ENCODE results near the gene SLC44A1. TPM values are rescaled to one million over a fixed set of nuclear protein-coding genes. Genes with fewer than 3 reads are reported as not detected.

The SLC44A1 gene
- polyA plus RNA-seq, 3 donors = 47.1 to 50.2 (median 49.7) TPM

DNA sequence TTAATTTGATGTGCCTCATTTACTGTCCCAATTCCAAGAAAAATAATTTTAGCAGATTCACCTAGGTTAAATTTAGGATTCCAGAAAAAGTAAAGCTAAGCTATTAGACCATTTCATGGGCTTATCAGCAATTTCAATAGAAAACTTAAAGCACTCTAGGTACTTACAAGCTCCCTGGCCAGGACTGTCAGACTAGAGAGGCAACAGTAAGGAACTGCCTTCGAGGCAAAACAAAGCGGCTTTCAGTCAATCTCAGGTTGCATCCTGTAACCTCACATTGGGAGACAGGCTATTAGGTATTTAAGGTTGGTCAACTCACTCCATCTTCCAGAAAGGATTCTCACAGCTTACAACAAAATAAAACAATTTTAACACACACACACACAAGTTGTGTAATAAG is 154.7 kb downstream of the SLC44A1 start:
- DNase-seq (ENCODE audit: extremely low read depth in 1 of 11, low read depth in 9 of 11, low spot score in 4 of 11) = no peak

DNA sequence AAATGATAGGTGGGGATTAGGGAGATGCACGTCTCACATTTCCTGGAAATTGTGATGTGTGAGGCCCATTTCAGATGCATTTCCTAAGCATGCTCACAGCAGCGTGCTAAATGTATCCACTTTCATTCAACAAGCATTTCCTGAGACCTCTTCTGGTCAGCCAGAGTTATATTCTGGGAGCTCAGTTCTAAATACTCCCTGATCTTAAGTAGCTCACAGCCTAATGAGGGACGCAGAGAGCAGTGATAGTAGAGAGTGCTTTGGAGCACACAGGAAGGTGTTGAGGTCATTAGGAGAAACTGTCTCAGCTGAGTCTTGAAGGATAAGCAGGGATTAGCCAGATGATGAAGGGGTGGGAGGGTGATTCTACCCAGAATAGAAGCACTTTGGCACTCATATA is 157.2 kb downstream of the SLC44A1 start:
- DNase-seq (ENCODE audit: extremely low read depth in 1 of 11, low read depth in 9 of 11, low spot score in 4 of 11) = no peak

DNA sequence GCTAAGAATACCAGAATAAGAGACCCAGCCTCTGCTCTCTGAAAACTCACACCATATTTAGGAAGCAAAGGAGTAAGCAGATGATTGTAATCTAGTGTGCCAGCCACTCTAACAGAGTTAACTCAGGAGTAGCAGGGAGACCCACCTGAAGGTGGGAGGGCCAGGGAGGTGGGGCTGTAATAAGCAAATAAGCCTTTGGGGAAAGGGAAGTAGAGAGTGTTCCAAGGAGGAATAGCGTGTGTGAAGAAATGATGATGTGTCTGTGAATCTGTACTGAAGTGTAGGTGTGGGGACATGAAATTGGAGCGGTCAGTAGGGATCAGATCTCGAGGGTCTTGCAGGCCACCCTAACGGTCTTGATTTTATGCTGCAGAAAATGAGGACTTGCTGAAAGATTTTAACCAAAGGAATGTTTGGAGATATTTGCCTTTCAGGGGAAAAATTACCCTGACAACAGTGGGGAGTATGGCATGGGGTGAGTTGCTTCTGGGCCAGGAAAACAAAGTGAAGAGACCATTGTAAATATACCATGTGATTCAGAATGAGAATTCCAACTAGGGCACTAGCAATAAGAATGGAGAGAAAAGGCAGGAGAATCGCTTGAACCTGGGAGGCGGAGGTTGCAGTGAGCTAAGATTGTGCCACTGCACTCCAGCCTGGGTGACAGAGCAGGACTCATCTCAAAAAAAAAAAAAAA is 159.2 kb downstream of the SLC44A1 start:
- DNase-seq (ENCODE audit: extremely low read depth in 1 of 11, low read depth in 9 of 11, low spot score in 4 of 11) = no peak

DNA sequence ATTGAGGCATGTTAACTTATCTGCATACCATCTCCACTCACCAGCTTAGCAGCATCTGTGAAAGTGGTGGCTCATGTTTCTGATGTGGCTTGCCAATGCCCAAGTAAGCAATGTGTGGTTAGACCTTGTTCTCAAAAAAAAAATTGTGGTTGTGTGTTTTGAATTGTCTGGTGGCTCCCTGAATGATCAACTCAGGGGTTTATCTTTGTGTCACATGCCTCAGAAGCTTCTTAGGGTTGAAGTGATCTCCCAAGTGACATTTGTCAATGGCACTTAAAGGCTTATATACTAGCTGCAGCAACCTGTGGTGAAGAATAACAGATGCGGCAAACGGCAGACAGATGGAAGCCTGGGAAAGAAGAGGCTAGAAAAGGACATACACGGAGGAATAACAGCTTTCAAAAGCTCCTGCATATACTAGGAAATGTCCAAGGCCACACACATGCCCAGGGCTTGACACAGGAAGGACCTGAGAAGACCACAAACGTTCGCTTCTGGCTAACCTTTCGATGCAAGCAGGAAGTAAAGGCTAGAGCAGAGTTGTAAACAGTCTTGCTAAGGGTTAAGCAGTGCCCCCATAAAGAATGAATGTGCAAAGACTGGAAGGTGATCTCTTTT is 161.2 kb downstream of the SLC44A1 start:
- no peak for DNase-seq (ENCODE audit: extremely low read depth in 1 of 11, low read depth in 9 of 11, low spot score in 4 of 11)

DNA sequence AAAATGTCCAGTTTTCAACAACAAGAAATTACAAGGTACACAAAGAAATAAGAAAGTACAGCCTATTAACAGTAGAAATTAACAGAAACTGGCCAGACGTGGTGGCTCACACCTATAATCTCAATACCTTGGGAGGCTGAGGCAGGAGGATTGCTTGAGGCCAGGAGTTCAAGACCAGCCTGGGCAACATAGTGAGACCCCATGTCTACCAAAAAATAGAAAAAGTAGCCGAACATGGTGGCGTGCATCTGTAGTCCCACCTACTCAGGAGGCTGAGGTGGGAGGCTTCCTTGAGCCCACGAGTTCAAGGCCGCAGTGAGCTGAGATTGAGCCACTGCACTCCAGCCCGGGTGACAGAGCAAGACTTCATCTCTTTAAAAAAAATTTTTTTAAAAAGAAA is 161.9 kb downstream of the SLC44A1 start:
- no peak for DNase-seq (ENCODE audit: extremely low read depth in 1 of 11, low read depth in 9 of 11, low spot score in 4 of 11)

DNA sequence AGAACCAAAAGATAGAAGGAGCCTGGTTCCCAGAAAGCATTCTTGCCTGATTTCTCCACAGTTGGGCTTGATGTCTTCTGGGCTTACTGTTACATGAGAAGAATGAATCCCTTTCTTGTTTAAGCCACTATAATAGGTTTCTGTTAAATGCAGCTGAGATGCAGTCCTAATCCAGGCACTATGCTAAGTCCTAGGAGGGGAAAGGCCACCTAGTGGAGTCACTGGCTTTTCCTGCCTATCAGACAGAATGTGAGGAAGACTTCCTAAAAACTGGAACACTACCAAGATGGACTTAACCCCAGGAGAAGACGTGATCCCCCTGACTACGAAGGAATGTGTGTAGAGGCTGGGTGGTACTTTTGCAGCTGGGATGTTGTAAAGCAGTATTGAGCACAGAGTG is 169.1 kb downstream of the SLC44A1 start:
- DNase-seq (ENCODE audit: extremely low read depth in 1 of 11, low read depth in 9 of 11, low spot score in 4 of 11) = peak in 2 of 11 donors; percentile 13 to 16

DNA sequence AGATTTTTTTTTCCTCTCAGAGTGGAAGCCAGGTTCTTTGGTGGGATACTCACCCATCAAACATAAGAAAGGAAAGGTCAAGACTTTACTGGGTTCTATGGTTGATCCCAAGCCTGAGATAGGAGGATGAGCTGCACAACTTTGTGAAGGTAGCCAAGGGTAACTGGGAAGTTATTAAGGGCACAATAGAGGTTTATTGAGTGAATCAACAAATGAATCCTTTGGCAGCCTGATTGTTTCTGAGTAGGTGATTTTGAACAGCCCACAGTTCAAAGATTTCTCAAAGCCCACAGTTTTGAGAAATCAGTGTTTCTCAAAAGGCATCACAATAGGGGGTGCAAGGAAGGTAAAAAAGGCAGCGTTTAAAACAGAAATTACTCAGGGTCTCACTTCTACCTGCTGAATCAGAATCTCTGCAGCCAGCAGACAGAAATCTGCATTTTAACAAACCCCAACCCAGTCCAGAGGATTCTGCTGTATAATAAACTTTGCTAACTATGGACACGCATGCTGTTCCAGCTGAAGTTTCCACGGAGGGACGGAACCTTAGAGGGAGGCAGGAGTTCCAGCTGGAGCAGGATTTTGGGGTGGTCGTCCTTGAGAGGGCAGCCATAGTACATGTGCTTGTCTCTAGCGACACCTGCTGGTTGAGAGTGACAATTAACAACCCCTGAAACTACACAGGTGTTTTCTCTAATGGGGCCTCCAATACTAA is 170.7 kb downstream of the SLC44A1 start:
- DNase-seq (ENCODE audit: extremely low read depth in 1 of 11, low read depth in 9 of 11, low spot score in 4 of 11) = peak; percentile 51 to 69 (median 62)

DNA sequence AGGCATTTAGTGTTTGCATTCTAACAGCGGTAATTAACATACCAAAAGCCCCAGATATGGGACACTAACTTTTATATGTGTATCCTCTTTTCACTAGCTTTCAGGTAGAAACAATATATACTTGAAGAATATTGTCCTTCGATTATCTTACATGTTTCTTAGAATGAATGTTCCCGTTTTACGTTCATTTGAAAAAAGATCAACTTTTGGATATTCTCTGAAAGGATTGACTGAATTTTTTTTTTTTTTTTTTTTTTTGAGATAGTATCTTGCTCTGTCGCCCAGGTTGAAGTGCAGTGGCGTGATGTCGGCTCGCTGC is 171.2 kb downstream of the SLC44A1 start:
- DNase-seq (ENCODE audit: extremely low read depth in 1 of 11, low read depth in 9 of 11, low spot score in 4 of 11) = no peak

DNA sequence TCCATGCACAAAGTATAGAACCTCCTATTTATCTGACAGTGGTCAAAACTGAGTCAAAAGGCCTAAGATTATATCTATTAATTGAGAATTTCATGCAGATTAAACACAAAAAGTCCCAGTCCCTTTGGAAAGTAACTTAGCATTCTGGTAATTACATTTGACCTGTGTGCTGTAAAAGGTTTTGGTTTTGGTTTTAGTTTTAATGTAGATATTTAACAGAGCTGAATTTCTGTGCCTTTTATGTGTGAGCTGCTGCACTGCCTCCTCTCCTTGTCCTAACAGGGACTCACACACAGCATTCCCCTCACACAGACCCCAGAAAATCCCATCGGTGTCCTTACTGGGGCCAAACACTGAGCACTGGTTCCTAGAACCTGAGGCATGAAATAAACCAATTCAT is 172.4 kb downstream of the SLC44A1 start:
- no peak for DNase-seq (ENCODE audit: extremely low read depth in 1 of 11, low read depth in 9 of 11, low spot score in 4 of 11)

DNA sequence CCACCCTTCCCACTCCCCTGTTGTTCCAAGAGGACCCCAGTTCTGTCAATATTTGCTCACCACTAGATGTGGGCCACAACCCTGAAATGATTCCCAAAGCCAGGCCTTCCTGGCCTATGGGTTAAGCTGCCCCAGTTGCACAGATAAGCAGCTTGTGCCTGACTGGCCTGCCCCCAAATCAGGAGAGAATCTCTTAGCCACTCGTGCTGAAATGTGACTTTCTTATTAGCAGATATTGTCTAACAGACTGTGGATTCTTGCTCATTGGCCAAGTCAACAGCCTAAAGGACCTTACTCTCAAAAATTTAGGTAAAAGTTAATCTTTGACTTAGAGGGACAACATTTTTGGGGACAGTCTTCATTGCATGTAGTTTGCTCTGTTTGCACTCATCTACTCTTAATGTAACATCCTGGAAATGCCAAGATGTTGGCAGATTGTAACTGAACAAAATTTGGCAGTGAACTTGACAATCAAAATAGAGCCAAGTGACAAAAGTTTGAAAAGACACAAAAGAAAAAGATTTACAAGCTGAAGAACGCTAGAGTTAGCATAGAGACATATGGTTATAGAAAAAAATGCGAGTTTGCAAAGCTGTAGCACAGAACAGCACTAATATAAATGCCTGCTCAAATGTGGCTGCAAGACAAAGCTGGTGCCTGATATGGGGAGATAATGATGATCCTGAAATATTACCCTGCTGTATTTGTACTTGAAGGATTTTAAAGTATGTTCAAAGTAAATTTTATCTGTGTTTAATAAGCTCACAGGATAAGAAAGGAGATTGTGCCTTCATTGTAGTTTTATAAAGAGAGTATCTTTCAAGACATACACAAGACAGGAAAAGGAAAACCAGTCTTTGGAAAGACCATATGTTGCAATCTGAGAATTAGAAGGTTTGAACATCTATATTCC is 174.4 kb downstream of the SLC44A1 start:
- DNase-seq (ENCODE audit: extremely low read depth in 1 of 11, low read depth in 9 of 11, low spot score in 4 of 11) = no peak

DNA sequence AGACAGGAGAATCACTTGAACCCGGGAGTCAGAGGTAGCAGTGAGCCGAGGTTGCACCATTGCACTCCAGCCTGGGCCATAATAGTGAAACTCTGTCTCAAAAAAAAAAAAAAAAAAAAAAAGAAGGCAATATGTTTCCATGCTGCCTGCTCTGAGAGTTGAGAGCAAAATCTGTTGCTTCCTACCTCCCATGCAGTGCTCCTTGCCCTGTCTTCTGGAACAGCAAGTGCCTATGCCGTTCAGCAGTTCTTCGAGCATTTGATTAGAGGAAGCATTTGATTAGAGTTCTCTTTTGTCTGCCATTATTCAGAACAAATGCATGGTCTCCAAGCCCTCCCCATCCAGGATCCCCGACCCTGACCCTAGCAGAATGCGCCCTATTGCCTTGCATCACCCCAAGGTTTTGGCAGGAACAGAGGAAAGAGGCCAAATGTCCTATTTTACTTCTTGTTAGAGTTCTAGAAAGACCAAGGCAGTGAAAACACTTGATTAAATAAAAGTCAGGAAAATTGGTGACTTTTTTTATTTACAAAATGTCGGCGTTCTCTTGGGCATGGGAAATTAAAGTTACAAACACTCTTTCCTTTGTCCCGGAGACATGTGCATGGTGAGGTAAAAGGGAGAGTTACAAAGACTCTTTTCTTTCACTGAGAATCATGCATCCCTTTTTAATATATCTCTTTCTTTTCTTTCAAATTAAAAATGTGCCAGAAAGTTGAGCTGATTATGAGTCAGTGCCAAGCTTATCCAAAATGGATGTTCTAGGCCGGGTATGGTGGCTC is 175.6 kb downstream of the SLC44A1 start:
- DNase-seq (ENCODE audit: extremely low read depth in 1 of 11, low read depth in 9 of 11, low spot score in 4 of 11) = no peak

DNA sequence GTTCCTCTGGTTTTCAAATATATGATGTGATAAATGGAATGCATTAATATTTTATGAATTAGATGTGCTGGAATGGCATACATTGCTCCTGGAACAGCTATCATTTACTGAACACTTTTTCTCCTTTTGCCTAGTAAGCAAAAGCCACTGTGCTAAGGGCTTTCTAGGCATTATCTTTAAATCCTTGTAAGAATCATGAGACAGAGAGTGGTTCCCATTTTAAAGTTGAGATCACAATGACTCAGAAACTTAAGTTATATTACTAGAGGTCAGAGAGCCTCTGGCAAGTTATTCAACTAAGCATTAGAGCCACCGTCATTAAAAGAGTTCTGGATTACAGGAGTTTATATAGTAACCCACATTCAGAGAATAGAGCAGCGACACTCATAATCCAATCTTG is 176.7 kb downstream of the SLC44A1 start:
- no peak for DNase-seq (ENCODE audit: extremely low read depth in 1 of 11, low read depth in 9 of 11, low spot score in 4 of 11)

DNA sequence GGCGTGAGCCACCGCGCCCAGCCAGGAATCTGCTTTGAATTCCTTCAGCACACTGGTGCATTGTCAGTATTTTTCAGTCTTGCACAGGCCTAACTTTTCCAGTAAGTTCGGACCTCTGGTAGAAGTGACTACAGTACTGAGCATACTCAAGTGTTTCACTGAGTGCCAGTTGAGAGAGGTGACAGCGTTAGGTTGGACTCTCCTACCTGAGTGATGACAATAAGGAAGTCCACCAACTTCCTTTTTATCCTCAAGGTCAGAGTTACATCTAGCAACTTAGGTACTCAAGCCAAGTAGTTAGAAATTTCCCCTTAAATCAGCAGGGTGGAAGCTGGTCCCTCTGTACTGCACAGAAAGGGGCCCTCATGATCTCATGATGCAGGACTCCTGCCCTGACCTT is 177.4 kb downstream of the SLC44A1 start:
- DNase-seq (ENCODE audit: extremely low read depth in 1 of 11, low read depth in 9 of 11, low spot score in 4 of 11) = no peak

DNA sequence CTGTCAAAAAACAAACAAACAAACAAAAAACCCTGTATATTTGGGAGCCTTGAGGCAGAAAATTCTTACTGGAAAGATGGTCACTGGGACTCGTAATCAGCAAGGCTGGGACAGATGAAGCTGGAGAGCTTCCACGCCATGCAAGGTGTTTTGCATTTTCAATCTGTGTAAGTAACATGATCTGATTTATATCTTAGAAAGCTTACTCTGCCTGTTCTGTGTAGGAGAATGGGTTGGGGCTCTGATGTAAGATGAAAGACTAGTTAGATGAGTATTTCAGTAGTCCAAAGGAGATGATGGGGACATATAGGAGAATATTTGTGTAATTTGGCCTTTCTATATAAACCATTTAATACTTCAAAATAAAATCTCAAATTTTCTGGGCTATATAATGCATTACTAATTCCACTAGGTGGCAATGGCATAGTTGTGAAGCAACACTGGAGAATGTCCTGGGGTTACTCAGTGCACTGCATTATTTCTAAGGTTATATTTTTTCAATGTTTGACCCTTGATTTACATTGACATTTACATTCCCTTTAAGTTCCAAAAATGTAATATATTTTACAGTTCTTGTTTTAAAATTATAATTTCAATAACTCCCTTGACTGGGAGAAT is 181.5 kb downstream of the SLC44A1 start:
- DNase-seq (ENCODE audit: extremely low read depth in 1 of 11, low read depth in 9 of 11, low spot score in 4 of 11) = no peak

DNA sequence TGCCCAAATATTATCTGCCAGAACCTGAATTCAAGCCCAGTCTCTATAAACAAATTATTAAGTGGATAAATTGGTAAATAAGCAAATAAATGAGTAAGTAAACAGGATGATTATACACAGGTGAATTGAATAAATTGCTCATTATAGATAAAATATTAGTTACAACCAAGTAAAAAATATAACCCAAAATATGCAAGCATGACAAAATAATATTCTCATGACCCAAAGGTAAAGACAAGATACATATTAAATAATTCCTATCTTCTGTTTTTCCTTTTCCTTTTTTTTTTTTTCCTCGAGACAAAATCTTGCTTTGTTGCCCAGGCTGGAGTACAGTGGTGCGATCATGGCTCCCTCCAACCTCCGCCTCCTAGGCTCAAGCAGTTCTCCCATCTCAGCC is 182.2 kb downstream of the SLC44A1 start:
- DNase-seq (ENCODE audit: extremely low read depth in 1 of 11, low read depth in 9 of 11, low spot score in 4 of 11) = no peak

DNA sequence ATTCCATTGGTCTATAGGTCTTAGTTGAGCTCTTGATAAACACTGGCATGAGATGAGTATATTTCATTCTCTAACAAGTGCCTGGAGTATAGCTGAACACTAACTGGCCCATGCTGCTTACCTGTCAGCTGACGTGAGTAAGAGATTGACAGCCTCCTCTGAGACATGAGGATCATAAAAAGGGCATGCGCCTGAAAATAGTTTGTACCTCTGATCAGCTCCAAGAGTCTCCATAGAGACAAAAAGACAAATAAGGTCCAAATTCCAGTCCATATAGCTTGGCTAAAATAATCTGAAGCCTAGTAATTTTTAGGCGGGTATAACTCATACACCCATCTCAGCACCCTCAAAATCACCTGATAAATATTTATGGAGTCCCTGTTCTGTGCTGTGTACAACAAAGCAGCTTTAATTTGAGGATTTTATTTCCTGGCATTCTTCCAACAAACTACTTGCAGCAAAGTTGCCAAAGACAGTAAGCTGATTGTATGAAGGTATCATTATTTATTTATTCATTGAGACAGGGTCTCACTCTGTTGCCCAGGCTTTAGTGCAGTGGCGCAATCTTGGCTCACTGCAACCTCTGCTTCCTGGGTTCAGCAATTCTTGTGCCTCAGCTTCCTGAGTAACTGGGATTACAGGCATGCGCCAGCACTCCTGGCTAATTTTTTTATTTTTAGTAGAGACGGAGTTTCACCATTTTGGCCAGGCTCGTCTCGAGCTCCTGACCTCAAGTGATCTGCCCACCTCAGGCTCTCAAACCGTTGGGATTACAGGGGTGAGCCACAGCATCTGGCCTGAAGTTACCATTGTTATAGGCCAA is 187.2 kb downstream of the SLC44A1 start:
- DNase-seq (ENCODE audit: extremely low read depth in 1 of 11, low read depth in 9 of 11, low spot score in 4 of 11) = no peak

DNA sequence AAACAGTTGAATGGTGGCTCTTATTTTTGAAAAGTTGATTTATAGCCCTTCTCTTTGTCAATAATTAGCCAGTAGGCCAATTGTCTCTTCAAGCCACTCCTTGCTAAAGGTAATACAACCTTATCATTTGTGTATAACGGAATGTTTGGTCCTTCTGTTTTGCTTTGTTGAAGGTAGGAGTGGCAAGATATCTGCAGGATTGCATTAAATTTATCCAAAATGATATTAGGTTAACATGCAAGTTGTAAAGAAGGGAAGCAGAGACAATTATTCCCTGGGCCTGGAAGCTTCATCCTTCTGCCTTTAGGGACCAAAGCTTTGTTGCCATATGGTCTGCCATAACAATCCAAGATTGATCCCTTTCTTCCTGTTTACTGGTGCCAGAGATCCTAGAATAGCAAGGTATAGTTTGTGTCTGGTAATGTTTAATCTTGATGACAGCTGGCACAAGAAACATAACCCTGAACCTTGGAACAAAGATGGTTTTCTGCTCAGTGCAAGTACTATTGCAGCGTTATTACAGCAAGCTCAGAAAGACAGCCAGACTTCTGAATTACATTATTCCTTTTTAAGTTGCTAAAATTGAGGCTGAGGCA is 187.9 kb downstream of the SLC44A1 start:
- DNase-seq (ENCODE audit: extremely low read depth in 1 of 11, low read depth in 9 of 11, low spot score in 4 of 11) = no peak

All from renal cortex interstitium (tissue), 11 donors.